ENCODE measurements around the gene PTPMT1.
"Not testable (repeated sequence)": the region's sequence is repeated elsewhere in the genome, so short reads cannot be mapped to it uniquely, and the experiment has no call there.

DNA sequence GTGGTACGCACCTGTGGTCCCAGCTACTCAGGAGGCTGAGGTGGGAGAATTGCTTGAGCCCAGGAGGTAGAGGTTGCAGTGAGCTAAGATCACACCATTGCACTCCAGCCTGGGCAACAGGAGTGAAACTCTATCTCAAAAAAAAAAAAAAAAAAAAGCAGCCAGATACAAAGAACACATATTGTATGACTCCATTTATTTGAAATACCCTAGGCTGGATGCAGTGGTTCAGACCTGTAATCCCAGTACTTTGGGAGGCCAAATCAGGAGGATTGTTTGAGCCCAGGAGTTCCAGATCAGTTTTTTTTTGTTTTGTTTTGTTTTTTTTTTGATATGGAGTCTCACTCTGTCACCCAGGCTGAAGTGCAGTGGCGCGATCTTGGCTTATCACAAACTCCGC, 3.0 kb upstream of the PTPMT1 start:
- not testable (repeated sequence) for TF ChIP-seq POLR2A (IDR thresholded peaks at IDR 0.05; ENCODE audit: low read depth, low read length); TAF1 (IDR thresholded peaks at IDR 0.05; ENCODE audit: borderline replicate concordance, low read depth, low read length); POLR2AphosphoS5 (IDR thresholded peaks at IDR 0.05; ENCODE audit: low read depth, low read length)

Measured in GM12892 (cell line).